AG10803 (cell line): Measurements from ENCODE around the gene ZNF439.
"Not testable (repeated sequence)": the region's sequence is repeated elsewhere in the genome, so short reads cannot be mapped to it uniquely, and the experiment has no call there.

ENCODE experiments used
- DNase-seq: peaks from one replicate; pipeline ENCODE4 v3.0.0; 2010; ENCODE audit warnings: low read depth
- H3K4me3 ChIP-seq: 2 replicates; pipeline ENCODE4 v1.5.1; 2011; ENCODE audit warnings: mild to moderate bottlenecking, low read length, control low read depth
- CTCF ChIP-seq: conservative IDR thresholded peaks from 2 replicates; pipeline ENCODE4 v1.5.1; 2011; ENCODE audit warnings: mild to moderate bottlenecking, low read length, control low read depth, inconsistent platforms

Gene ZNF439

GRCh38 chr19:11894851-11895250 lies 46.3 kb downstream of the ZNF439 start:
- H3K4me3 ChIP-seq = no peak overlapping the region
- DNase-seq = no peak
- TF ChIP-seq CTCF = no peak

- H3K4me3 ChIP-seq = no peak overlapping the region
- DNase-seq = no peak
- TF ChIP-seq CTCF = no peak
Observed at GRCh38 chr19:11902228-11902627, 53.7 kb downstream of the ZNF439 start.

- DNase-seq = no peak
- no peak for TF ChIP-seq CTCF
- H3K4me3 ChIP-seq = no peak overlapping the region
Observed at GRCh38 chr19:11905928-11906327, 57.4 kb downstream of the ZNF439 start.

- DNase-seq, H3K4me3 ChIP-seq: not testable (repeated sequence)
Observed at GRCh38 chr19:11911937-11912336, 63.4 kb downstream of the ZNF439 start.

GRCh38 chr19:11914417-11915051 lies 66.0 kb downstream of the ZNF439 start:
- not testable (repeated sequence) for H3K4me3 ChIP-seq, DNase-seq
